Measurements from ENCODE around the gene KIAA0040.

GRCh38 chr1:175182201-175182746 lies 10.3 kb downstream of the KIAA0040 start:
- TF ChIP-seq IRF2 (CRISPR knock-in tag; IDR thresholded peaks at IDR 0.05; ENCODE audit: borderline replicate concordance, low read depth) (no peak), SP1 (CRISPR knock-in tag; conservative IDR thresholded peaks at IDR 0.05) (no peak), USF1 (CRISPR knock-in tag; IDR thresholded peaks at IDR 0.05) (no peak)

All from WTC11 (cell line).